ENCODE data around the gene PAX6.

GRCh38 chr11:31764261-31764660 lies 46.9 kb downstream of the PAX6 start:
- no peak for TF ChIP-seq CTCF (IDR thresholded peaks at IDR 0.05)
- TF ChIP-seq POLR2A (IDR thresholded peaks at IDR 0.05) = no peak
- no peak for TF ChIP-seq POLR2AphosphoS5 (IDR thresholded peaks at IDR 0.05)
- no peak for TF ChIP-seq EP300 (IDR thresholded peaks at IDR 0.05)
